Breast epithelium (tissue), 4 donors: Measurements from ENCODE around the gene DIS3L2. TPM values are rescaled to one million over a fixed set of nuclear protein-coding genes. Genes with fewer than 3 reads are reported as not detected.

Experiments used
- DNase-seq, 2 donors: peaks; one replicate each; pipeline ENCODE4 v3.0.0-alpha.2; 2019; ENCODE audit warnings: low spot score in 2 of 2
- H3K27ac ChIP-seq, 2 donors: fragments of 200-600 bp; sonication (generic) in 1 of 2; one replicate each; pipeline ENCODE4 v1.5.1; 2016 to 2019; ENCODE audit warnings: mild to moderate bottlenecking in 1 of 2
- H3K27me3 ChIP-seq, 2 donors: fragments of 200-600 bp; sonication (generic) in 1 of 2; one replicate each; pipeline versions ENCODE4 v1.5.1 to v1.6.0; 2017 to 2019; ENCODE audit warnings: control low read depth in 1 of 2, mild to moderate bottlenecking in 1 of 2
- H3K36me3 ChIP-seq: fragments of 200-600 bp; one replicate; pipeline ENCODE4 v1.5.1; 2019
- H3K4me1 ChIP-seq, 2 donors: fragments of 200-600 bp; sonication (generic); one replicate each; pipeline ENCODE4 v1.5.1; 2016 to 2019; ENCODE audit warnings: control low read depth in 1 of 2
- H3K4me3 ChIP-seq, 3 donors: fragments of 200-600 bp; sonication (generic); 1 replicate in 2 of 3; 2 replicates in 1 of 3; pipeline ENCODE4 v1.5.1; 2016 to 2019; ENCODE audit warnings: mild to moderate bottlenecking in 3 of 3, moderate library complexity in 2 of 3
- H3K9me3 ChIP-seq, 2 donors: fragments of 200-600 bp; sonication (generic) in 1 of 2; one replicate each; pipeline ENCODE4 v1.5.1; 2016 to 2019; ENCODE audit warnings: control low read depth in 1 of 2
- CTCF ChIP-seq, 3 donors: fragments of 450-650 bp; IDR thresholded peaks; one replicate each; pipeline ENCODE4 v1.5.1; 2016 to 2017; ENCODE audit warnings: antibody characterized with exemption in 3 of 3, mild to moderate bottlenecking in 3 of 3, moderate library complexity in 3 of 3
- POLR2A ChIP-seq: fragments of 450-650 bp; IDR thresholded peaks from one replicate; pipeline ENCODE4 v1.6.1; 2016; ENCODE audit warnings: antibody characterized with exemption, mild to moderate bottlenecking, moderate library complexity
- POLR2AphosphoS5 ChIP-seq, 3 donors: sonication (generic); formaldehyde crosslinking; IDR thresholded peaks; one replicate each; pipeline ENCODE4 v1.6.1; 2017; ENCODE audit warnings: antibody characterized with exemption in 3 of 3
- intact Hi-C: fragments of 100-400 bp; cut with DNase I; formaldehyde crosslinking; loops from one replicate; pipeline ENCODE4 v1.15.1; 2023; ENCODE audit warnings: low total_unique reads
- total RNA-seq, 3 donors: library from RNA; depleted of rRNA; stranded (reverse); fragments of >200 nt; gene quantifications; one replicate each; pipeline ENCODE4 v1.1.0, GENCODE V29; 2016

DIS3L2 gene
- total RNA-seq, 3 donors from 2014 or later = 19.2 to 38.9 (median 33.4) TPM

DNA sequence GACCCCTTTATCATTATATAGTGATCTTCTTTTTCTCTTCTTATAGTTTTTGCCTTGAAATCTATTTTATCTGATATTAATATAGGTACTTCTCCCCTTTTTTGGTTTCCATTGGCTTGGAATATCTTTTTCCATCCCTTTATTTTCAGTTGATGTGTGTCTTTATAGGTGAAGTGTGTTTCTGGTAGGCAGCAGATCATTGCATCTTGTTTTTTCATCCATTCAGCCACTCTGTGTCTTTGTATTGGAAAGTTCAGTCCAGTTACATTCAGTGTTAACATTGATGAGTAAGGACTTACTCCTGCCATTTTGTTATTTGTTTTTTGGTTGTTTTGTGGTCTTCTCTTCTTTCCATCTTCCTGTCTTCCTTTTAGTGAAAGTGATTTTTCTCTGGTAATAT is 133.4 kb downstream of the DIS3L2 start:
- intact Hi-C loops = no loop called here
- H3K4me1 ChIP-seq = no peaks in the 10 kb centered on the region
- H3K27ac ChIP-seq = no peak overlapping the region
- H3K27me3 ChIP-seq = no peaks in the 10 kb centered on the region
- peaks cover 7 to 20% of the 10 kb centered on the region in 2 donors for H3K9me3 ChIP-seq
- no peak overlapping the region for H3K4me3 ChIP-seq
- no peak for TF ChIP-seq POLR2A
- no peak for TF ChIP-seq POLR2AphosphoS5 (IDR thresholded peaks at IDR 0.05)
- no peak for TF ChIP-seq CTCF (IDR thresholded peaks at IDR 0.05)
- no peaks in the 10 kb centered on the region for H3K36me3 ChIP-seq
- no peak for DNase-seq

DNA sequence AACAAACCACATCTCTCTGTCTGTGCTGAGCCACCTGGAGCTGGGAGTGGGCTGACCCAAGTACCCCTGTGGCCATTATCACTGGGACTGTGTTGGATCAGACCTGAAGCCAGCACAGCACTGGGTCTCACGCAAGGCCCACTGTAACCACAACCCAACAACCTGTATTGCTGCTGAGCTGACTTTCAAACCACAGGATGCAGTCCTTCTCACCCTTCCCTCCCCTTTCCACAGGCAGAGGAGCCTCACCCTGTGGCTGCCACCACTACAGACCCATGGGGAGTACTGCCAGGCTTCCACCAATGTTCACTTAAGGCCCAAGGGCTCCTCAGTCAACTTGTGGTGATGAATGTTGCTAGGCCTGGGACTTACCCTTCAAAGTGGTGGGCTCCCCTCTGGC is 135.7 kb downstream of the DIS3L2 start:
- peaks cover 7 to 20% of the 10 kb centered on the region in 2 donors for H3K9me3 ChIP-seq

GRCh38 chr2:232097758-232098157 is 136.2 kb downstream of the DIS3L2 start:
- intact Hi-C loops = no loop called here
- H3K27me3 ChIP-seq = no peaks in the 10 kb centered on the region
- DNase-seq = no peak
- H3K27ac ChIP-seq = no peak overlapping the region
- H3K4me1 ChIP-seq = no peaks in the 10 kb centered on the region
- H3K4me3 ChIP-seq = no peak overlapping the region
- no peak for TF ChIP-seq POLR2A
- TF ChIP-seq CTCF (IDR thresholded peaks at IDR 0.05) = no peak
- no peak for TF ChIP-seq POLR2AphosphoS5 (IDR thresholded peaks at IDR 0.05)
- H3K36me3 ChIP-seq = no peaks in the 10 kb centered on the region
- H3K9me3 ChIP-seq = peaks cover 7 to 20% of the 10 kb centered on the region in 2 donors

More for the DNA sequence above, 135.7 kb downstream of the DIS3L2 start:
- TF ChIP-seq POLR2A = no peak
- no peak for TF ChIP-seq POLR2AphosphoS5 (IDR thresholded peaks at IDR 0.05)
- no peak for TF ChIP-seq CTCF (IDR thresholded peaks at IDR 0.05)
- Histone ChIP-seq H3K27me3 (no peaks in the 10 kb centered on the region), H3K27ac (no peak overlapping the region), H3K4me3 (no peak overlapping the region), H3K4me1 (no peaks in the 10 kb centered on the region), H3K36me3 (no peaks in the 10 kb centered on the region)
- DNase-seq = no peak
- intact Hi-C loops = no loop called here

DNA sequence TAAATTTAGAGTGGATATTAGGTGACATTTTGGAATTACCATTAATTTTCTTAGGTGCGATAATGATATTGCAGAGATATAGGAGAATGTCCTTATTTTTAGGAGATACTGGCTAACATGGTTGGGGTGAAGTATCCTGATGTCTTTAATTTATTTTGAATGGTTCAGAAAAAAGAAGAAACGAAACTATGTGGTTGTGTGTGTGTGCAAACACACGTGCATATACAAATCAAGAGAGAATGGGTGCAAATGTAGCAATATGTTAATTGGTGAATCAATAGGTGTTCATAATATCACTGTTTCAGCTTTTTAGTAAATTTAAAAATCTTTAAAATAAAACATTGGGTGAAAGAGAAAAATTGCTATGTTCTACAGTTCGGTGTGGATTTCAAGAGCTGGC is 140.9 kb downstream of the DIS3L2 start:
- TF ChIP-seq CTCF (IDR thresholded peaks at IDR 0.05) = no peak
- no peak for TF ChIP-seq POLR2AphosphoS5 (IDR thresholded peaks at IDR 0.05)
- TF ChIP-seq POLR2A = no peak
- no peak overlapping the region for H3K4me3 ChIP-seq
- no peaks in the 10 kb centered on the region for H3K9me3 ChIP-seq
- H3K27ac ChIP-seq = no peak overlapping the region
- H3K27me3 ChIP-seq = no peaks in the 10 kb centered on the region
- intact Hi-C loops = no loop called here
- no peak for DNase-seq
- H3K4me1 ChIP-seq = peaks cover 0 to 4% of the 10 kb centered on the region in 2 donors
- H3K36me3 ChIP-seq = no peaks in the 10 kb centered on the region

- no peak overlapping the region for H3K4me3 ChIP-seq
- no peaks in the 10 kb centered on the region for H3K36me3 ChIP-seq
- H3K27ac ChIP-seq = no peak overlapping the region
- DNase-seq = no peak
- no peaks in the 10 kb centered on the region for H3K27me3 ChIP-seq
- peaks cover 0 to 4% of the 10 kb centered on the region in 2 donors for H3K4me1 ChIP-seq
- intact Hi-C loops = no loop called here
- H3K9me3 ChIP-seq = no peaks in the 10 kb centered on the region
- TF ChIP-seq CTCF (IDR thresholded peaks at IDR 0.05) = no peak
- TF ChIP-seq POLR2AphosphoS5 (IDR thresholded peaks at IDR 0.05) = no peak
- TF ChIP-seq POLR2A = no peak
These were observed 141.7 kb downstream of the DIS3L2 start for GRCh38 chr2:232103140-232103737.
